Calu3 (cell line): ENCODE data around the gene CCDC102A. TPM values are rescaled to one million over a fixed set of nuclear protein-coding genes. Genes with fewer than 3 reads are reported as not detected.

Experiments
- BruUV-seq: library from RNA; stranded (reverse); fragments of 400-500 nt; replicated peaks from 2 replicates; lab custom pipeline; 2021; lab: Mats Ljungman, UMichigan
- CTCF ChIA-PET: fragments of 300-600 bp; sonication (Branson Sonifier 250); formaldehyde crosslinking; loops from one replicate; lab custom pipeline; 2022; ENCODE audit warnings: antibody characterized with exemption; lab: Charles Lee
- DNase-seq: peaks from one replicate; pipeline ENCODE4 v3.0.0; 2022
- H3K27ac Mint-ChIP-seq: one replicate; pipeline ENCODE4 v1.8.0; 2022; ENCODE audit warnings: mixed read lengths; ENCODE audit not compliant: unreplicated experiment
- H3K27me3 Mint-ChIP-seq: one replicate; pipeline ENCODE4 v1.8.0; 2022; ENCODE audit warnings: mixed read lengths; ENCODE audit not compliant: unreplicated experiment
- H3K36me3 Mint-ChIP-seq: one replicate; pipeline ENCODE4 v1.8.0; 2022; ENCODE audit warnings: mild to moderate bottlenecking, moderate library complexity, mixed read lengths; ENCODE audit not compliant: insufficient read depth, unreplicated experiment
- H3K4me1 Mint-ChIP-seq: one replicate; pipeline ENCODE4 v1.8.0; 2022; ENCODE audit warnings: mild to moderate bottlenecking, low read depth, mixed read lengths; ENCODE audit not compliant: unreplicated experiment
- H3K4me3 Mint-ChIP-seq: one replicate; pipeline ENCODE4 v1.8.0; 2022; ENCODE audit warnings: mild to moderate bottlenecking, low read depth, moderate library complexity, mixed read lengths; ENCODE audit not compliant: unreplicated experiment
- H3K9me3 Mint-ChIP-seq: one replicate; pipeline ENCODE4 v1.8.0; 2022; ENCODE audit warnings: low read depth, mixed read lengths; ENCODE audit not compliant: unreplicated experiment
- intact Hi-C: fragments of 100-400 bp; cut with micrococcal nuclease; formaldehyde crosslinking; loops from one replicate; pipeline ENCODE4 v1.10.0; 2022; ENCODE audit not compliant: unreplicated experiment
- total RNA-seq: library from RNA; stranded (reverse); gene quantifications from 2 replicates; pipeline ENCODE4 v1.2.3, GENCODE V29; 2022
- TF ChIP-seq, protein P1 (sequence below): fragments of 200-600 bp; IDR thresholded peaks from one replicate; pipeline ENCODE4 v1.8.0; 2022; ENCODE audit warnings: antibody characterized with exemption; ENCODE audit not compliant: unreplicated experiment

Gene CCDC102A
- total RNA-seq, 1 experiment from 2014 or later = 6.8 TPM

DNA sequence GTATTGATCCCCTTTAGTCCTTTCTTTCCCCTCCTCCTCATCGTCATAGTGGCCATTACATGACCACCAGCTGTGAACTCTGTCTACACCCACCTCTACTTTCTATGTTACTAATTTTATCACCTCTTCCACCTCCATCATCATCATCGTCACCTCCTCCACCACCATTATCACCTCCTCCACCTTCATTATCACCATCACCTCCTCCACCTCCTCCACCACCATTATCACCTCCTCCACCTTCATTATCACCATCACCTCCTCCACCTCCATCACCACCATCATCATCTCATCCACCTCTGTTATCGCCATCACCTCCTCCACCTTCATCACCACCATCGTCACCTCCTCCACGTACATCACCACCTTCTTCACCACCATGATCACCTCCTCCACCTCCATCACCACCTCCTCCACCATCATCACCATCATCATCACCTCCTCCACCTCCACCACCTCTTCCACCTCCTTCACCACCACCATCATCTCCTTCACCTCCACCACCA lies 31.9 kb upstream of the CCDC102A start:
- CTCF ChIA-PET = no interaction called here
- Mint-ChIP-seq H3K27ac (no peak overlapping the region), H3K9me3 (peaks cover 9% of the 10 kb centered on the region), H3K27me3 (peaks cover 60% of the 10 kb centered on the region), H3K36me3 (no peaks in the 10 kb centered on the region), H3K4me1 (no peaks in the 10 kb centered on the region), H3K4me3 (no peak overlapping the region)
- DNase-seq = no peak
- TF ChIP-seq, protein P1, sequence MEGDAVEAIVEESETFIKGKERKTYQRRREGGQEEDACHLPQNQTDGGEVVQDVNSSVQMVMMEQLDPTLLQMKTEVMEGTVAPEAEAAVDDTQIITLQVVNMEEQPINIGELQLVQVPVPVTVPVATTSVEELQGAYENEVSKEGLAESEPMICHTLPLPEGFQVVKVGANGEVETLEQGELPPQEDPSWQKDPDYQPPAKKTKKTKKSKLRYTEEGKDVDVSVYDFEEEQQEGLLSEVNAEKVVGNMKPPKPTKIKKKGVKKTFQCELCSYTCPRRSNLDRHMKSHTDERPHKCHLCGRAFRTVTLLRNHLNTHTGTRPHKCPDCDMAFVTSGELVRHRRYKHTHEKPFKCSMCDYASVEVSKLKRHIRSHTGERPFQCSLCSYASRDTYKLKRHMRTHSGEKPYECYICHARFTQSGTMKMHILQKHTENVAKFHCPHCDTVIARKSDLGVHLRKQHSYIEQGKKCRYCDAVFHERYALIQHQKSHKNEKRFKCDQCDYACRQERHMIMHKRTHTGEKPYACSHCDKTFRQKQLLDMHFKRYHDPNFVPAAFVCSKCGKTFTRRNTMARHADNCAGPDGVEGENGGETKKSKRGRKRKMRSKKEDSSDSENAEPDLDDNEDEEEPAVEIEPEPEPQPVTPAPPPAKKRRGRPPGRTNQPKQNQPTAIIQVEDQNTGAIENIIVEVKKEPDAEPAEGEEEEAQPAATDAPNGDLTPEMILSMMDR = no peak
- intact Hi-C loops = no loop called here
- BruUV-seq = no TSS peak

DNA sequence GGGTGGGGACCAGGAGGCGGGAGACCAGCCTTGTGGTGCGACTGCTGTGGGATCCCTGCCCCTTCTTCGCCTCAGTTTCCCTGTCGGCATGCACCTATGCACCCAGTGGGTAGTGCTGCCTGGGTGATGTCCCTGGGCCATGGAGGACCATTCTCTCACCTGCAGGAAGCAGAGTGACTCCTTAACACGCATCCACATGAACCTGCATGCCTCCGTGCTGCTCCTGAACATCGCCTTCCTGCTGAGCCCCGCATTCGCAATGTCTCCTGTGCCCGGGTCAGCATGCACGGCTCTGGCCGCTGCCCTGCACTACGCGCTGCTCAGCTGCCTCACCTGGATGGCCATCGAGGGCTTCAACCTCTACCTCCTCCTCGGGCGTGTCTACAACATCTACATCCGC lies 31.3 kb upstream of the CCDC102A start:
- CTCF ChIA-PET = no interaction called here
- TF ChIP-seq, protein P1 = no peak
- intact Hi-C loops = no loop called here
- Mint-ChIP-seq H3K27me3 (peaks cover 60% of the 10 kb centered on the region), H3K4me1 (no peaks in the 10 kb centered on the region), H3K9me3 (peaks cover 9% of the 10 kb centered on the region), H3K4me3 (no peak overlapping the region), H3K36me3 (no peaks in the 10 kb centered on the region), H3K27ac (no peak overlapping the region)
- no TSS peak for BruUV-seq
- DNase-seq = no peak

DNA sequence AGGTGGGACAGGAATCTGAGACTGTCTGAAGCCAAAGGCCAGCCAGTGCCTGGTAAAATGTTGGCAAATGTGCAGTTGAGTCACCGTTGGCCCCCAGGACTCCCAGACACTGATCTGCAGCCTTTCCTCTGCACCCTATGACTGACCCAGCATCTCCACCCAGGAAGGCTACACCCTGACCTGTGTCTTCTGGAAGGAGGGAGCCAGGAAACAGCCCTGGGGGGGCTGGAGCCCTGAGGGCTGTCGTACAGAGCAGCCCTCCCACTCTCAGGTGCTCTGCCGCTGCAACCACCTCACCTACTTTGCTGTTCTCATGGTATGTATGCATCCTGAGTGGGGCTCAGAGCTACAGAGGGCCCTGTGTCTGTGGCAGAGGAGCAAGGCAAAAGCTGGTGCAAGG lies 30.1 kb upstream of the CCDC102A start:
- no peaks in the 10 kb centered on the region for H3K36me3 Mint-ChIP-seq
- DNase-seq = no peak
- H3K4me3 Mint-ChIP-seq = no peak overlapping the region
- intact Hi-C loops = no loop called here
- BruUV-seq = no TSS peak
- CTCF ChIA-PET = no interaction called here
- peaks cover 10% of the 10 kb centered on the region for H3K9me3 Mint-ChIP-seq
- H3K4me1 Mint-ChIP-seq = no peaks in the 10 kb centered on the region
- TF ChIP-seq, protein P1 = no peak
- no peak overlapping the region for H3K27ac Mint-ChIP-seq
- H3K27me3 Mint-ChIP-seq = peaks cover 72% of the 10 kb centered on the region

DNA sequence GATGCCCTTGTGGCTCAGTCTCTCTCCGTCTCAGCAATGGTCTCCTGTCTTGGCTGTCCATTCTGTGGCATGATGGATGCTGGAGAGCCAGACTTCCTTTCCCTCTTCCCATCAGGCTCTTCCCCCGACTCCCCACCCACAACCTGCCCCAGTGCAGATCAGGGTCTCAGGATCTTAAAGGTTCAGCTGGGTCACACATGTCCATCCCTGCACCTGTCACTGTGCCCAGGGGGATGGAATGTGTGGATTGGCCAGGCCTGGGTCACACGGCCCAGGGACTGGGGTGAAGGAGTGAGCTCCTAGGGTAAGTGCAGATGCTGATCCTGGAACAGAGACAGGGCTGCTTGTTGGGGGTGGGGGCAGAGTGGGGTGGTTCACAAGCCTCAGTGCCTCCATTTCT lies 29.1 kb upstream of the CCDC102A start:
- intact Hi-C loops = no loop called here
- H3K4me3 Mint-ChIP-seq = no peak overlapping the region
- peaks cover 14% of the 10 kb centered on the region for H3K9me3 Mint-ChIP-seq
- BruUV-seq = no TSS peak
- no peaks in the 10 kb centered on the region for H3K4me1 Mint-ChIP-seq
- H3K27ac Mint-ChIP-seq = no peak overlapping the region
- CTCF ChIA-PET = no interaction called here
- TF ChIP-seq, protein P1 = no peak
- H3K27me3 Mint-ChIP-seq = peaks cover 81% of the 10 kb centered on the region
- no peak for DNase-seq
- no peaks in the 10 kb centered on the region for H3K36me3 Mint-ChIP-seq
